GM21381 (cell line): ENCODE results near the gene SPAST.
"Not testable (repeated sequence)": the region's sequence is repeated elsewhere in the genome, so short reads cannot be mapped to it uniquely, and the experiment has no call there.

ENCODE experiments used
- ATAC-seq: cut with Tn5 transposase; IDR thresholded peaks from one replicate; pipeline ENCODE4 v1.9.1; 2021; ENCODE audit warnings: mild to moderate bottlenecking, moderate library complexity; ENCODE audit not compliant: unreplicated experiment

SPAST gene

DNA sequence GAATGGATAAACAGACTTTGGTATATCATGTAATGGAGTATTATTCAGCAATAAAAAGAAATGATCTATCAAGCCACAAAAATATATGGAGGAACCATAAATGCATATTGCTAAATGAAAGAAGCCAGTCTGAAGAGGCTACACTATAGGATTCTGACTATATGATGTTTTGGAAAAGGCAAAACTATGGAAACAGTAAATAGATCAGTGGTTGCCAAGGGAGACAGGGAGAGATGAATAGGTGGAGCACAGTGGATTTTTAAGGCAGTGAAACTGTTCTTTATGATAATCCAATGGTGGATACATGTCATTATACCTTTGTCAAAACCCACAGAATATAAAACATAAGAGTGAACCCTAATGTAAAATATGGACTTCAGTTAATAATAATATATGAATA lies 61.3 kb downstream of the SPAST start:
- ATAC-seq: no peak

DNA sequence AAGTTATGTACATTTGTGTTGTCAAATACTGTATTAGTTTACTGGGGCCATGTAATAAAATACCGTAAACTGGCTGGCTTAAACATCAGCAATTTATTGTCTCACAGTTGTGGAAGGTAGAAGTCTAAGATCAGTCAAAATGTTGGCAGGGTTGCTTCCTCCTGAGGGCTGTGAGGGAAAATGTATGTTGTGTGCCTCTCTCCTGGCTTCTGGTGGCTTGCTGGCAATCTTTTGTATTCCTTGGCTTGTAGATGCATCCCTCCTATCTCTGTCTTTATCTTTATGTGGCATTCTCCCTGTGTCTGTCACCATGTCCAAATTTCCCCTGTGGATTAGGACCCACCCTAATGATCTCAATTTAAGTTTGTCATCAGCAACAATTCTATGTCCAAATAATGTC lies 65.3 kb downstream of the SPAST start:
- no peak for ATAC-seq

DNA sequence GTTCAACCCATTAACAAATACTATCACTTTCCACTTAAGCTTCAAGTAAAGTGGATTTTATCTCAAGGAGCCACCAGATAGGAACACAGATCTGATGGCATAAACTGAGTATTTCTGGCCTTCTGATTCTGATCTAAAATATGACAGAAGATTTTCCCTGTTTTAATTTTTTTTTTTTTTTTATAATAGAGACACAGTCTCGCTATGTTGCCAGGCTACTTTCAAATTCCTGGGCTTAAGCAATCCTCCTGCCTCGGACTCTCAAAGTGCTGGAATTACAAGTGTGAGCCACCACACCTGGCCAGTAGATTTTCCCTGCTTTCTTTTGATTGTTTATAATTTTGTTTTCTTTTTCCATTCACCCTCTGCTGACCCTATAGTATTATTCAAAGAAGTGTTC lies 65.7 kb downstream of the SPAST start:
- ATAC-seq: no peak

DNA sequence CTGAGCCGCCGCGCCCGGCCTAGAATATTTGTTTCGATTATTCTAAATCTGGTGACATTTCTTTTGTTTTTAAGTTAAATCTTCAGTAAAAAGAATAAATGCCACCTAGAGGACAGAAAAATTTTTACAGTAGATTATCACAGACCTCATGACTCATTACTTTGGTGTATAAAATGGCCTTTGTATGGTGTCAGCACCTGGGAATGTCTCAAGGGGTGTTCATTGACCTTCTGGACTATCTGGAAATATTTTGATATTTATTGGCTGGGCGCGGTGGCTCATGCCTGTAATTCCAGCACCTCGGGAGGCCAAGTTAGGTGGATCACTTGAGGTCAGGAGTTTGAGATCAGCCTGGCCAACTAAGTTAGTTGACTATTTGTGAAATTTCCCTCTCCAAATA lies 72.1 kb downstream of the SPAST start:
- no peak for ATAC-seq

DNA sequence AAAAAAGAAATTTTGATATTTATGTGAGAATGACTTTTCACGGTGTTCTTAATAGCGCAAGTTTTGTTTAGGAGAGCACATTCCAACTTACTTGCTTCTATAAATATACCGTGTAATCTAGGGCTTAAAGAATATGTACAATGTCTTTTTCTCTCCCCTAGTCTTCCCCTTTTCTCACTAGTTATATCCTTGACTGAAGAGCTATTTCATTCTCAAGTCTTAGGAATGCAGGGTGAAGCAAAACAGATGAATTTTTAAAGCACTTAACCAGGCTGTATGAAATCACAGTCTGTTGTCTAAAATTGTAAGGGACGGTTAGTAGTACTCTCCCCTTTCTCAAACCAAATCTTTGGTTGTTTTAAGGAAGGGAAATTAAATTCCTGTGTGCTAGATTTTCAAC lies 72.7 kb downstream of the SPAST start:
- ATAC-seq: no peak

DNA sequence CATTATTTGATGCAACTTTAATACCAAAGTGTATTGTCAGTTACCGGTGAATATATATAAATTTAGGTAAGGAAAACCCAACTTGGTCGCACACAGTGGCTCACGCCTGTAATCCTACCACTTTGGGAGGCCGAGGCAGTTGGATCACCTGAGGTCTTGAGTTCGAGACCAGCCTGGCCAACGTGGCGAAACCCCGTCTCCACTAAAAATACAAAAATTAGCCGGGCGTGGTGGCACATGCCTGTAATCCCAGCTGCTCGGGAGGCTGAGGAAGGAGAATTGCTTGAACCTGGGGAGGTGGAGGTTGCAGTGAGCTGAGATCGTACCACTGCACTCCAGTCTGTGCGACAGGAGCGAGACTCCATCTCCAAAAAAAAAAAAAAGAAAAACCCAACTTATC lies 88.2 kb downstream of the SPAST start:
- ATAC-seq: not testable (repeated sequence)

DNA sequence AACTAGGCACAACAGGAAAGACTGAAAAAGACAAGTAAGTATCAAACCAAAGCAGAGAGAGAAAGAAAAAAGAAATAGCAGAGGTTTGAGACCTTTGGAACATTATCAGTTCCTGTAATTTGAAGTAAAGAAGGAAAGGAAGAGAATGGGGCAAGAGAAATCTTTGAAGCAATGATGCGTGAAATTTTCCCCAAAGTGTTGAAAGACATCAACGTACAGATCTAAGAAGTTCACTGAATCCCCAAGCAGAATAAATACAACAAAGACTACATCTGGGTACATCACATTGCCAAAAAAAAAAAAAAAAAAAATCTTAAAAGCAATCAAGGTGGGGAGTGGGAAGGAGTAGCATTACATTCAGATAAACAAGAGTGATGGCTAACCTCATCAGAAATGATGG lies 96.3 kb downstream of the SPAST start:
- no peak for ATAC-seq

DNA sequence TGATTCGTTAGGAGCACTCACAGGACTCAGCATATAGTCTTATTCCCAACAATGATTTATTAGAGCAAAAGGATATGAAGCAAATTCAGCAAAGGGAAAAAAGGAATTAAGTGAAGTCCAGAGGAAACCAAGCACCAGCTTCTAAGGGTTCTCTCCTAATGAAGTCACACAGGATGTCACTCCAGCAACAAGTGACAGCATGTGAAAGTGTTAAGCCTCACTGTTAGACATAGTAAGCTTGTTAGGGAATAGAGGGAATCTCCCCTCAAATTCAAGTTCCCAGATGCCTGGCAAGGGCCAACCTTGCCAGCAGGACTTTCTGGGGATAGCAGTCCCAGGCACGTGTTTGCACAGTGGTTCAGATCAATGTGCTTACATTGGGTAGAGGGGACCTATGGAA lies 97.9 kb downstream of the SPAST start:
- ATAC-seq: no peak

DNA sequence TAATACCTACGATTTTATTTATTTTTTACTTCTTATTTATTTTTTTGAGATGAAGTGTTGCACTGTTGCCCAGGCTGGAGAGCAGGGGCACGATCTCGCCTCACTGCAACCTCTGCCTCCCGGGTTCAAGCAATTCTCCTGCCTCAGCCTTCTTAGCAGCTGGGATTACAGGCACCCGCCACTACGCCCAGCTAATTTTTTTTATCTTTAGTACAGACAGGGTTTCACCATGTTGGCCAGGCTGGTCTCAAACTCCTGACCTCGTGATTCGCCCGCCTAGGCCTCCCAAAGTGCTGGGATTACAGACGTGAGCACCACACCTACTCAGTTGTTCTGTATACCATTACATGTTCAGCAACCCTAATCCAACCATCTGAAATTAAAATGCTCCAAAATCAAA lies 100.9 kb downstream of the SPAST start:
- ATAC-seq: not testable (repeated sequence)

DNA sequence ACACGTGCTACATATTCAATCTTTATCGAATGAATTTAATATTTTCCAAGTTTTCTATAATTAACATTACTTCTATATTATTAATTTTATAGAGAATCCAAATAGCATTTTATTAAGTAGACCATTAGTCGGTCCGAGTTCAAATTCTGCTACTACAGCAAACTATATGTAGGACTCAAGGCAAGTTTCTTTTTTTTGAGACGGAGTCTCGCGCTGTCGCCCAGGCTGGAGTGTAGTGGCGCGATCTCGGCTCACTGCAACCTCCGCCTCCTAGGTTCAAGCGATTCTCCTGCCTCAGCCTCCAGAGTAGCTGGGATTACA lies 101.6 kb downstream of the SPAST start:
- not testable (repeated sequence) for ATAC-seq

DNA sequence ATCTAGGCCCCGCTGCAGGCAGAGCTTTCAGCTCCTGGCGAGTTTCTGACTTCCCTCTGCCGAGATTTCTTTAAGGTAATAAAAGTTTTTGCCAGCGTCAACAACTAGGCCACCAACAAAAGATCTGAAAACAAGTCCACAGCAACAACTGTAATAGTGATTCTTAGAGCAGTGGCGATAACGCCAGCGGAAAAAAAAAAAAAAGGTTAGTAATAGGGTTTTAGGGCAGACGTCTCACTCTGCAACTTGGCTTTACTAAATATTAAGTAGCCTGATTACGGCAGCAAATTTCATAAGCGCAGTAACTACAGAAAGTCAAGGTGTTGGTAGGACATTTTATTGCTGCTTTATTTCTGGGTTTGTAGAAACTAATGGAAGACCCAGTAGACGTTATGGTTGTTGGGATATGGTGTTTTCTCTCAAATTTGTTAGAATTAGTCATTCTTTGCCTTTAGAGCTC lies 102.8 kb downstream of the SPAST start:
- no peak for ATAC-seq

DNA sequence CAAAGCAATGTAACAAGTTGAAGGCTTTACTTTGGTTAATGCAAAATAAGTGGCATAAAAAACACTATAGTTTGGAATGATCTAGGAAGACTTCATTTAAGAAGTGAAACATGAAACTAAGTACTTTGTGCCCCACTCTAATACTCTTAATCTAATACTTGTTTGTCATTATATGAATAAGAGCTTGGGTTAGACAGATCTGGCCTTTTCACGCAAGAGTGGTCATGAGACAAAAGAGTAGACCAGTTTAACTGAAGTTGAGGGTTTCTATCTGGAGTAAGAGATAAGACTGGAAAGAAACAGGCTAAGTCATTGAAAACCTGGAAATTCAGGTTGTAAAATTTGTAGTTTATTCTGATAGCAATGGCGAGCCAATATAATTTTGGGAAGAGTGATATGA lies 105.2 kb downstream of the SPAST start:
- peak; percentile 35 for ATAC-seq

DNA sequence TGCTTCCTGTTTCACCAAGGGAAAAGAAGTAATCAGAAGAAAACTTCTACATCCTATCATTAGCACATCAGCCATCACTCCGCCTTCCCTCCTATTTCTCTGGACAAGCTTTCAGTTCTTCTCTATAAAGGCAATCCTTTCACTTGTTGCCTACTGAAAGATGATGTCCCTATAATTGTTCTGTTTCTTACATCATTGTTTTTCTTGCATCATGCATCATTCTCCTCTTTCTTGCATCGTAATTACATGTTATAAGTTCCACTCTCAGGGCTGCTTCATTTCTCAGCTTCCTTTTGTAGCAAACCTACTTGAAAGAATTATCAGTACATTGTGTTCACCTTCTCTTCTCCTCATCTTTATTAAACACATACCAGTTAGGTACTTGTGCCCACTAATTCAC lies 109.5 kb downstream of the SPAST start:
- no peak for ATAC-seq

DNA sequence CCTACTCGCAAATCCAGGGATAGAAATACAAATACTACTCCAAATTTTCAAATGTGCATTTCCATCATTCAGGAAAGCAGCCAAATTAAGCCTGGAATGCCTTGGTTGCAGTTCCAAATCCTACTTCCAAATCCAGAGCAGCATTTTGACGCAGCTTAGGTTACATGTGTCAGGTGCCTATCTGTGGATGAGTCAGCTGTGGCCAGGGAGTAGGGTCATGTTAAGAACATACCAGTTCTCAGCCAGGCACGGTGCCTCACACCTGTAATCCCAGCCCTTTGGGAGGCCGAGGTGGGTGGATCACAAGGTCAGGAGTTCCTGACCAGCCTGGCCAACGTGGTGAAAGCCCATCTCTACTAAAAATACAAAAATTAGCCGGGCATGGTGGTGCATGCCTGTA lies 119.3 kb downstream of the SPAST start:
- ATAC-seq: no peak

DNA sequence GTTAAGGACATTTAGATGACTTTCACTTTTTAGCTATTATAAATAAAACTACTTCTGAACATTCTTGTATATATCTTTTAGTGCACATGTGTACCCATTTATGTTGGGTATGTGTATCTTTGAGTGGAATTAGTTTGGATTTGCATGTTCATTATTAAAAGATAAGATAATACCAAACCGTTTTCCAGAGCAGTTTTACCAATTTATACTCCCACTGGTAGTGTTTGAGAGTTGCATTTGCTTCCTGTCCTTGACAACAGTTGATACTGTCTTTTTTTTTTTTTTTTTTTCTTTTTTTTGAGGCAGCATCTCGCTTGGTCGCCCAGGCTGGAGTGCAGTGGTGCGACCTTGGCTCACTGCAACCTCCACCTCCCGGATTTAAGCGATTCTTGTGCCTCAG lies 125.7 kb downstream of the SPAST start:
- no peak for ATAC-seq

DNA sequence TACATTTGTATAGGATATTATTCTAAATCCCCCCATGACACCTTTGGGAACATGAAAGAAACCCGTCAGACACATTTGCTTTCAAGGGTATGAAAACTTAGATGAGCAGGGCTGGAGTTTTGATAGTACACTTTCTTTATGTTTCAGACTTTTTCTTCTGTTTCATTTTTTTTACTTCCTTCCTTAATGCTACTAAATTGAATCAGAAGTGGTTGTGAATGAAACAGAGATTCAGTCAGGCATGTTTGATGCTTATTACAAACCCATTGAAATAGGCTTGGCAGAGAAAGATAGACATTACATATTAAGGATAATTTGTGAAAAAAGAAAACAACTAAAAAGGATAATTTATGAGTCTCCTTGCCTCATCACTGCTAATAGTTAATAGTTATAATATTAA lies 129.1 kb downstream of the SPAST start:
- no peak for ATAC-seq

DNA sequence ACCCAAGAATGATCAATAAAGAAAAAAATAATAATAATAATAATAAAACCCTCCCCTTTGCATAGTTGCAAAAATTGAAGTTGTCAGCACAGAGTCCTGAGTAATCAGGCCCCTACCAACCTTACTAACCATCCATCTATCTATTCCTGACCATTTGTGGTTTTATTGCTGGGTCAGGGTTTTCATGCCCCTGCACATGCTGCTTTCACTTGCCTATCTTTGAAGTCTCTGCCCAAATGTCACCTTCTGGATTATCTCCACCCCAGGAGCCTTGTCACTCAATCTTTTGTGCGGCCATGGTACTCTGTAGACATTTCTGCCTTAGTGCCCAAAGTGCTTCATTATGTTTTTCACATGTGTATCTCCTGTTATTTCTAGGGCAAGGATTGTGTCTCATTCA lies 137.5 kb downstream of the SPAST start:
- no peak for ATAC-seq

DNA sequence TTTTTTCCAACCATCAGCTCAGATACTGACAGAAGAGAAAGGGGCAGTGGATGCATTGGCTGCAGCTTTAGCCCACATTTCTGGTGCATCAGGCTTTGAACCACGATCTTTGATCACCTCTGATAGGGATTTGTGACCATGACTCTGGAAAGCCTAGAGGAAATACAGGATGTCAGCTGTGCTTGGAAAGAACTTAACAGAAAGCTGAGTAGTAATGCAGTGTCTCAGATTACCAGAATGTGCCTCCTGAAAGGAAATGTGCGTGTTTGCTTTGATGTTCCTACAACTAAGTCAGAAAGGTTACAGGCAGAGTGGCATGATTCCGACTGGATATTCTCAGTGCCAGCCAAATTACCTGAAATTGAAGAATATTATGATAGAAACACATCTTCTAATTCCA lies 140.1 kb downstream of the SPAST start:
- ATAC-seq: not testable (repeated sequence)
